ENCODE measurements around the gene GSN. TPM values are rescaled to one million over a fixed set of nuclear protein-coding genes. Genes with fewer than 3 reads are reported as not detected.
A peak's percentile ranks its signal among the peaks of the same experiment; 100 is the strongest.

GSN gene
- total and polyA plus RNA-seq, 9 of the 15 experiments (the other 6 are each of a cell fraction or from before 2014, with no cell fraction given) = 0.39 to 16.6 (median 8.2) TPM

GRCh38 chr9:121286688-121286972, 18.7 kb downstream of the GSN start (continued):
- TF ChIP-seq PKNOX1 (IDR thresholded peaks at IDR 0.05) (no peak), ZNF121 (CRISPR knock-in tag; conservative IDR thresholded peaks at IDR 0.05) (no peak), NR2C1 (IDR thresholded peaks at IDR 0.05) (no peak), NR2C1 (tag; IDR thresholded peaks at IDR 0.05) (peak; percentile 25), MECOM (CRISPR knock-in tag; IDR thresholded peaks at IDR 0.05) (peak; percentile 1; the same call in 1 of the 2 replicates), PTRF (tag; IDR thresholded peaks at IDR 0.05) (peak; percentile 62; the same call in 1 of the 2 replicates), HES1 (IDR thresholded peaks at IDR 0.05; ENCODE audit: low read depth) (no peak), FOXO4 (CRISPR knock-in tag; IDR thresholded peaks at IDR 0.05) (no peak), HDAC3 (IDR thresholded peaks at IDR 0.05; ENCODE audit: borderline replicate concordance, partially characterized antibody) (no peak), ARID4B (CRISPR knock-in tag; IDR thresholded peaks at IDR 0.05) (0 out of 2 replicates have a peak, but pooled peaks have one; percentile 8), MEIS2 (IDR thresholded peaks at IDR 0.05; ENCODE audit: partially characterized antibody) (no peak), TCF7 (IDR thresholded peaks at IDR 0.05; ENCODE audit: borderline replicate concordance) (no peak), HINFP (tag; conservative IDR thresholded peaks at IDR 0.05; ENCODE audit: low read depth) (0 out of 2 replicates have a peak, but pooled peaks have one; percentile 57), ADNP (tag; IDR thresholded peaks at IDR 0.05) (0 out of 2 replicates have a peak, but pooled peaks have one; percentile 46), BRD4 (IDR thresholded peaks at IDR 0.05) (no peak)

All from K562 (cell line).